Measurements from ENCODE around the gene OR2M2.

The OR2M2 gene, protein sequence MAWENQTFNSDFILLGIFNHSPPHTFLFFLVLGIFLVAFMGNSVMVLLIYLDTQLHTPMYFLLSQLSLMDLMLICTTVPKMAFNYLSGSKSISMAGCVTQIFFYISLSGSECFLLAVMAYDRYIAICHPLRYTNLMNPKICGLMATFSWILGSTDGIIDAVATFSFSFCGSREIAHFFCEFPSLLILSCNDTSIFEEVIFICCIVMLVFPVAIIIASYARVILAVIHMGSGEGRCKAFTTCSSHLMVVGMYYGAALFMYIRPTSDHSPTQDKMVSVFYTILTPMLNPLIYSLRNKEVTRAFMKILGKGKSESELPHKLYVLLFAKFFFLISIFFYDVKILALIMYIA

DNA sequence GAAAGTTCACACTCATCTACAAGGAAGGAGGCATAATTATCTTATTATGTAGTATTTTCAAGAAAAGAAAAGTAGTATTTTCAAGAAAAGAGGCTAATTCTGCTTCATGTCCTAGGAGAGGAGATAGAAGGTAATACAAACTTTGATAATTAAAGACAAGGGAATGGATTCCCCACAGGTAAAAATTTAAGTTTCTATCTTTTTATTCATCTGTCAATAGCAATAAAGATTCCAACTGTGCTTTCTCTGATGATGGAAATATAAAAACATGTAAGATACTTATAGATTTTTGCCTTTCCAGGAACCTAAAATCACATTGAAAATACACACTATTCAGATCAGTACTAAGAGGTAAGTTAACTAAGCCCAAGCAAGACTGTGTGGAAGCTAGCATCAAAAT is at the start of gene OR2M2:
TSS of gene OR2M2 (plus strand) at position 301 of the 400 bp plus-strand sequence. CDS start 5,165 bp downstream, outside the sequence.
- DNase-seq = no peak

DNA sequence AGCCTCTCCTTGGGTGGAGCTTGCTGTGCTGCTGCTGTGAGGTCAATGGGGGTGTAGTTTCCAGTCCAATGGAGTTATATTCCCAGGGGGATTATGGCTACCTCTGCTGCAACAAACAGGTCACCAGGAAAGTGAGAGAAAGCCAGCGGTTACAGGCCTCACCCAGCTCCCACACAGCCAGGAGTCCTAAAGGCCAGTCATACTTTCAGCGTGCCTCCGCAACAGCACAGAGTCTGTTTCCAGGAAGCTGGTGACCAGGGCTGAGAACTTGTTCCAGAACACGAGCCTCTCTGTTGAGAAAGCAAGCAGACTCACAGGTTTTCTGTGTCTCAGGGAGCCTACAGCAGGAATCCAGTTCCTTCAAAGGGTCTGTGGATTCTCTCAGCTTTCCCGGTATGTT is 47.0 kb upstream of the OR2M2 start:
- no peak for DNase-seq

DNA sequence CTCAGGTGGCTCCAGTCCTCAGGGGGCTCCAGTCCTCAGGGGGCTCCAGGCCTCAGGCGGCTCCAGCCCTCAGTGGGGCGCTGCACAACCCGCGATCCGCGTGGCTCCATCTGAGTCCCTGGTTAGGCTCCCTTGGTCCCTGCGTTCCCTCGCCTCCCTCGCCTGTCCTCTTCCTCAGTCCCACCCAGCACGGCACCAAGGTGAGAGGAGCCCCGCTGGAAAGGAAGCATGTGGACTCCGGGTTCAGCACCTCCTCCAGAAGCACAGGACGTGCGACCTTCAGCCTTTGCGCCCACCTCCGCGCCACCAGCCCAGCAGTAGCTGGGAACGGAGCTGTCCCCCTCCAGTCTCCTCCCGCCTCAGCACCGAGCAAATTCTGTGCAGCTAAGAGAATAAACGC is 37.8 kb upstream of the OR2M2 start:
- DNase-seq = no peak

DNA sequence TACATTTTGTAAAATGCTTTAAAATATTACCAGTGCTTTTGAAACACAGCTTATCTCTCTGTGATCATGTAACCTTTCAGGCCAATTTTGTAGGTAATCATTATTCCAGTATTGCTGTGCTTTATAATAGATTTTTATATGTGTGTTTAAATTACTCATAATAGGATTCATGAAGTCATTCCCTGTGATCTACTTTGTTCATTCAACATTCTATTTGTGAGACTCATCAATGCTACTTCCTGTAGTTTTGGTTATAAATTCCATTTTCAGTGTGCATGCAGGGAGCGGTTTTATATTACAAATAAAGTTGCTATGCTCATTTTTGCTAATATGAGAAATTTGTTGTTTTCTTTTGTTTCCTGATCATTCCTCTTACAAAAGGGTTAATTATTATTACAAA is 33.8 kb upstream of the OR2M2 start:
- DNase-seq = no peak

DNA sequence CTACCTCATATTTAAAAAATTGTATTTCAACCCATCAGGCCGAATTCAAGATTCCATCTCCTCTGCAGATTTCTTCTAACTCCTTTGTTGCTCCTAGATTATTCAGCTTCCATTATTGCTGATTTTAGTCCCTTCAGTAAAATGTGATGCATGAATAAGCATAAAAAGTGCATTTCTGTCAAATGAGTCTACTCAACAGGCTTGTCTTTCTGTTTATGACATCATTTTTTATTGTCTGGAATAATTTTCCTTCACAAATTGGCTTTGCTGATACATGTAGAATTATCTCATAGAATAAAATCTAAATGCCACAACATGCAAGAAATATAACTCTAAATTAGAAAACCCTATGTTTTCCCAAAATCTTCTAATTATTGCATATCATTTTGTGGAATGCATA is 31.3 kb upstream of the OR2M2 start:
- no peak for DNase-seq

DNA sequence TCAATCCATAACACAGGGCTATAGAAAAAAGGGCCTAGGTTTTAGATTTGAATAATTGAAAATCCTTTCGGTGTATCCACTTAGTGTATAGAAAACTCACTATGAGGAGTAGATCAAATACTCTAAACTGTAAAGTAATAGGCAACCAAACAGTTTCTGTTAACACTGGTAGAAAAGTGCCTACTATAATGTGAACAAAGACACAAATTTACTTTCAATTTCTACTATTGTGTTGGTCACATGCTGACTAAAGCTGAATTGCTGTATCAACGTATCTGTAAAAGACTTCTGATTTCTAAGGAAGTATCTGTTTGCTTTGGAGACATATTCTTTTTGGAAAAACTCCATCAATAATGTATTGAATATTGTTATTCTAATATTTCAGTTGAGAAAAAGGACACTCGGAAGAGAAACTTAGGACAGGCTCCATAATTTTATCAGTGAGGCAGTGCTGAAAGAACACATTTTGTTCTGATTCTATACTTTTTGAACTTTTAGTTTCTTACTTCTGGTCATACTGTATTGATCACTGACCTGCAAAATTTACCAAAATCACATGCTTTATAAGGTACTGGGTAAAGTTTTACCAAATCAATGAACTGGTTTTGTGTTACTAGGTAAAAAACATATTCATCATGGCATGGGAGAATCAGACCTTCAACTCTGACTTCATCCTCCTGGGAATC is 30.0 kb upstream of the OR2M2 start, which contains the start of gene OR2M5:
TSS of gene OR2M5 (plus strand) at position 636 of the 686 bp plus-strand sequence. CDS start at position 636, 0 bp downstream.
- no peak for DNase-seq

DNA sequence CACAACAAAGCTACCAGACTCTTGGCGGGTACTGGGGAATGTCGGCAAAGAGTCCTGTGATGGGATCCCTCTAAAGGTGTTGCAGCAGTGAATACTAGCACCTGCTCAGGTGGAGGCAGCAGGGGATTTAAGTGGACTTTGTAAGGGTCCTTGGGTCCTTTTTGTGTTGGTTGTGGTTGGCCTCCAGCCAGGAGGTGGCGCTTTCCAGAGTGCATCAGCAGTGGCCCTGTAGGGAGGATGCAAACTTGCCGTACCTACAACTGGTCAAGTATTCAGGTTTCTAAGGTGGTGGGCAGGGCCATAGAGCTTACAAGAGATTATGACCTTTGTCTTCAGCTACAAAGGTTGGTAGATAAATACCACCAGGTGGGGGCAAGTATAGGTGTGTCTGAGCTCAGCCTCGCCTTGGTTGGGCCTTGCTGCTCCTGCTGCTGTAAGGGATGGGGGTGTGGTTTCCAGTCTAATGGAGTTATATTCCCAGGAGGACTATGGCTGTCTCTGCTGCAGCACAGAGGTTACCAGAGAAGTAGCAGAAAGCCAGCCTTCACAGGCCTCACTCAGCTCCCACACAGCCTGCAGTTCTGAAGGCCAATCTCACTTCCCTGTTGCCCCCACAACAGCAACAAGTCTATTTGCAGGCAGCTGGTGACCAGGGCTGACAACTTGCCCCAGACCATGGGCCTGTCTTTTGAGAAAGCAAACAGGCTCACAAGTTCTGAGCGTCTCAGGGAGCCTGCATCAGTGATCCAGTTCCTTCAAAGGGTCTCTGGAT is 22.4 kb upstream of the OR2M2 start:
- no peak for DNase-seq

DNA sequence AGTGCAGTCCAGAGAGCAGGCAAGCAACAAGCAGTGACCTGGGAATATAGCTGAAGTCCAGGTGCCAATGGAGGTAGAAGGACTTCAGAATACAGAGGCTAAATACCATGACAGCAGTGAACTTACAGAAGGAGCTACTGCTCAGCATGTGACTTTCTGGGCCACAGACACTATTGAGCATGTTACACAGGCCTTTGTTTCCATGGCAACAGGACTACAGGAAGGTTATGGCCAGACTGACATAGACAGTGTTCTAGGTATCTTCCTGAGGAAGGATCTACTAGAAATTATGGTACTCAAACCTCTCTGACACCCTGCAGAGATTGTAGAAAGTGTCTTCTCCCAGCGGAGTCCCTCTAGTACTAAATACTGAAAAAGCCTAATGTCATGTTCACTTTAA is 18.7 kb upstream of the OR2M2 start:
- no peak for DNase-seq

DNA sequence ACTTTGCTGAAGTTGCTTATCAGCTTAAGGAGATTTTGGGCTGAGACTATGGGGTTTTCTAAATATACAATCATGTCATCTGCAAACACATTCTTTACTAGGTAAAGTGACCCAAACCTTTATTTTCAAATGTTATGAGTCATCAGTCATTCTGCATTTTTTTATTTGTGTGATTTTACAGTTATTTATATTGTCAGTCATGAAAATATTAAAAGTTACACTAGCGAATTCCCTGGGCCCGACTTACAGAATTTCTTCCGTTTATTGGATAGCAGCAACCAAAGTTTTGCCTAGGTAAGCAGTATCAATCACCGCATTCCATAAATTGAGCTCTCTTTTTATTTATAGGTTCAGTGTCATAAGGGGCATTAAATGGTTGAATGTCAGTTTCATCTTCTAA is 15.9 kb upstream of the OR2M2 start:
- no peak for DNase-seq

DNA sequence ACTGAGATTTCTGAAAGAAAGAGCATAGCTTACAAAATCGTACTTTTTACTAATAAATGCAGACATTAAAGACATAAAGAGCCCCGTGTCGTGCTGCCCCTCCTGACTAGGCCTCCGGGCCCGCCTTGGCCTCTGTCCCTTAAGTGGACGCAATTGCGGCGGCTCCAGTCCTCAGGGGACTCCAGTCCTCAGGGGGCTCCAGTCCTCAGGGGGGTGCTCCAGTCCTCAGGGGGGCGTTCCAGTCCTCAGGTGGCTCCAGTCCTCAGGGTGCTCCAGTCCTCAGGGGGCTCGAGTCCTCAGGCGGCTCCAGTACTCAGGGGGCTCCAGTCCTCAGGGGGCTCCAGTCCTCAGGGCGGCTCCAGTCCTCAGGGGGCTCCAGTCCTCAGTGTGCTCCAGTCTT is 10.6 kb upstream of the OR2M2 start:
- no peak for DNase-seq

DNA sequence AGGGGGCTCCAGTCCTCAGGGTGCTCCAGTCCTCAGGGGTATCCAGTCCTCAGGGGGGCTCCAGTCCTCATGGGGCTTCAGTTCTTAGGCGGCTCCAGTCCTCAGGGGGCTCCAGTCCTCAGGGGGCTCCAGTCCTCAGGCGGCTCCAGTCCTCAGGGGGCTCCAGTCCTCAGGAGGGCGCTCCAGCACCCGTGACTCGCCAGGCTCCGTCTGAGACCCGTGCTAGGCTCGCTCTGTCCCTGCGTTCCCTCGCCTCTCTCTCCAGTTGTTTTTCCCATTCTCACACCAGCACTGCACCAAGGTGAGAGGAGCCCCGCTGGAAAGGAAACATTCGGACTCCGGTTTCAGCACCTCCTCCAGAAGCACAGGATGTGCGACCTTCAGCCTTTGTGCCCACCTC is 9.4 kb upstream of the OR2M2 start:
- no peak for DNase-seq

DNA sequence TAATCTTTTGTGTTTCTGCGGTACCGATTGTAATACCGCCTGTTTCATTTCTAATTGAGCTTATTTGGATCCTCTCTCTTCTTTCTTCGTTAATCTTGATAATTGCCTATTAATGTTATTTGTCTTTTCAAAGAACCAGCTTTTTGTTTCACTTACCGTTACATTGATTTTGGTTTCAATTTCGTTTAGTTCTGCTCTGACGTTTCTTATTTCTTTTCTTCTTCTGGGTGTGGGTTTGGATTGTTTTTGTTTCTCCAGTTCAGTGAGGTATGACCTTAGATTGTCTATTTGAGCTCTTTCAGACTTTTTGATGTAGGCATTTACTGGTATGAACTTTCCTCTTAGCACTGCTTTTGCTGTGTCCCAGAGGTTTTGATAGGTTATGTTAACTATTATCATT is 9.4 kb downstream of the OR2M2 start:
- DNase-seq = no peak

DNA sequence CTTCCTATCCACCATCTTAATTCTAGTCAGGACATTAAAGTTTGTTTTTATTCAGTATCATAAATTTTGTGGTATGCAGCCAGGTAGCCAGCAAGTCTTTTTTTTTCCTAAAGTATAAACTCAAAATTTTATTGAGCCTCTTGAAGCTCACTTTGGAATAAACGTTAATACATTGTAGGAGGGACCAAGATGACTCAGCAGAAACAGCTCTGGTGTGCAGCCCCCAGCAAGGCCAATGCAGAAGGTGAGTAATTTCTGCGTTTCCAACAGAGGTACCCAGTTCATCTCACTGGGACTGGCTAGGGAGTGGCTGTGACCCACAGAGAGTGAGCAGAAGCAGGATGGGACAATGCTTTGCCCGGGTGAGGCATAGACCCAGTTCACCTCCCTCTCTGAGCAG is 12.7 kb downstream of the OR2M2 start:
- no peak for DNase-seq

DNA sequence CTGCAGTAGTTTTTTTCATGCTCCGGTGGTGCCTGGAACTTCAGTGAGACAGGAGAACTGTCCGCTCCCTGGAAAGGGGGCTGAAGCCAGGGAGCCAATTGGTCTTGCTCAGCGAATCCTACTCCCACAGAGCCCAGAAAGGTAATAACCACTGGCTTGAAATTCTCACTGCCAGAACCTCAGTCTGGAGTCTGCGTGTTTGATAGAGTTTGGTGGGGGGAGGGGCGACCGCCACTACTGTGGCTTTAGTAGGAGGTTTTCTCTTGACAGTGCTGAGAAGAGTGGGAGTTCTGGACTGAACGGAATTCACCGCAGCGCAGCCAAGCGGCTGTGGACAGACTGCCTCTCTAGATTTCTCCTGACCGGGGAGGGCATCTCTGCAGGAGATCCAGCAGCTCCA is 14.4 kb downstream of the OR2M2 start:
- DNase-seq = no peak

DNA sequence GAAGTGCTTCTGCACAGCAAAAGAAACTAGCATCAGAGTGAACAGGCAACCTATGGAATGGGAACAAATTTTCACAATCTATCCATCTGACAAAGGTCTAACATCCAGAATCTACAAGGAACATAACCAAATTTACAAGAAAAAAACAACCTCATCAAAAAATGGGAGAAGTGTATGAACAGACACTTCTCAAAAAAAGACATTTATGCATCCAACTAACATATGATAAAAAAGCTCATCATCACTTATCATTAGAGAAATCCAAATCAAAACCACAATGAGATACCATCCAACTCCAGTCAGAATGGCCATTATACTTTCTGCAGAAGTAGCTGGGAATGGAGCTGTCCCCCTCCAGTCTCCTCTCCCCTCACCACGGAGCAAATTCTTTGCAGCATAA is 19.5 kb downstream of the OR2M2 start:
- no peak for DNase-seq

DNA sequence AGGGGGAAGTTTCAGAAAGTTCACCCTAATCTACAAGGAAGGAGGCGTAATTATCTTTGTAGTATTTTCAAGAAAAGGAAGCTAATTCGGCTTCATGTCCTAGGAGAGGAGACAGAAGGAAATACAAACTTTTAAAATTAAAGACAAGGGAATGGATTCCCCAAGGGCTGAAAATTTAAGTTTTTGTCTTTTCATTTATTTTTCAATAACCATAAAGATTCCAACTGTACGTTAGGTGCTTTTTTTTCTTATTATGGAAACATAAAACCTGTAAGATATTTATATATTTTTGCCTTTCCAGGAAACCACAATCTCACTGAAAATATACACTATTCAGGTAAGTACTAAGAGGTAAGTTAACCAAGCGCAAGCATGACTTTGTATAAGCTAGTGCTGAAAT is 22.3 kb downstream of the OR2M2 start, which contains the start of gene OR2M3:
TSS of gene OR2M3 (plus strand) at position 301 of the 400 bp plus-strand sequence. CDS start 5,803 bp downstream, outside the sequence.
- DNase-seq = no peak

DNA sequence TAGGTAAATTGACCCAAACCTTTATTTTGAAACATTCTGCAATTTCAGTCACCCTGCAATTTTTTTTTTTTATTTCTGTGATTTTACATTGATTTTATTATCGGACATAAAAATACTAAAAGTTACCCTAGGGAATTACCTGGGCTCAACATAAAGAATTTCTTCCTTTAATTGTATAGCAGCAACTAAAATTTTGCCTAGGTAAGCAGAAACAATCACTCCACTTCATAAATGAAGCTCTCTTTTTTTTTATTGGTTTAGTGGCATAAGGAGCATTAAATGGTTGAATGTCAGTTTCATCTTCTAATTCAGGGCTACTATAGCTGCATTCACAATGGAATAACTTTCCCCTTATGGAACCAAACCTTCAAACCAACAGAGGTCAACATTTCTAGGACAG is 41.3 kb downstream of the OR2M2 start:
- DNase-seq = no peak

DNA sequence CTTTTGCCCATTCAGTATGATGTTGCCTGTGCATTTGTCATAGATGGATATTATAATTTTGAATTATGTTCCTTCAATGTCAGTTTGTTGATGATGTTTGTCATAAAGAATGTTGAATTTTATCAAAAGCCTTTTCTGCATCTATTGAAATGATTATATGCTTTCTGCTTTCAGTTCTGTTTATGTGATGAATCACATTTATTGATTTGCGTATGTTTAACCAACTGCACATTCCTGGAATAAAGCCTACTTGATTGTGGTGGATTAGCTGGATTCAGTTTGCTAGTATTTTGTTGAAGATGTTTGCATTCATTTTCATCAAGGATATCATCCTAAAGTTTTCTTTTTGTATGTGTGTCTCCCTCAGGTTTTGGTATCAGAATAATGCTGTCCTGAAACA is 50.9 kb downstream of the OR2M2 start:
- no peak for DNase-seq

DNA sequence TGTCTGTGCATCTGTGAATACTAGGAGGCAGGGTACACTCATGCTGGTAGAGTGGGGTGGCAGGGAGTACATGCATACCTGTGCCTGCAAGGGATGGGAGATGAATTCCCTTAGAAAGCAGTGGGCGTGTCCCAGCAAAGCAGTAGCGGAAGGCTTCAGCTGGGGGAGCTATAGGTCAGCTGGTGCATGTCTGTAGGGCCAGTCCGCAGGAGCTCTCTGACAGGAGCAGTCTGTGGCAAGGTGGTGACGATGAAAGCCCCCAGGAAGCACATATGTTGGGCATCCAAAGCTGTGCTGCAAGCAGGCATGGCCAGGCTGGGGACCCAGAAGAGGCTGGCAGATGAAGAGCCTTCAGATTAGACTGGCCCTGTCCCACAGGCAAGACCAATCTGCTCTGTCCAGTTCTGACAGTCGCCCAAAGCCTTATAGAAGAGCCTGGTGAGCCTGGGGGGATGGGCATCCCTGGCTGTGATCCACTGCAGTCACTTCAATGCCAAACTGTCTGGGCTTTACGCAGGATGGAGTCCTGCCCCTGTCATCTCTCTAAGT is 54.8 kb downstream of the OR2M2 start:
- no peak for DNase-seq
